GM12878 (cell line): ENCODE measurements around the gene JDP2.

Experiments used
- CREB1 ChIP-seq: IDR thresholded peaks from 2 replicates; pipeline ENCODE4 v1.6.1; 2012; ENCODE audit warnings: low read depth, mild to moderate bottlenecking, inconsistent platforms
- EZH2 ChIP-seq: IDR thresholded peaks from 2 replicates; pipeline ENCODE4 v1.6.1; 2012; ENCODE audit warnings: low read depth, mild to moderate bottlenecking, control low read depth, inconsistent platforms, low read length, borderline replicate concordance; ENCODE audit not compliant: control insufficient read depth
- MXI1 ChIP-seq: fragments of 150-350 bp; IDR thresholded peaks from 2 replicates; pipeline ENCODE4 v1.6.1; 2011; ENCODE audit warnings: low read depth, mild to moderate bottlenecking, inconsistent platforms, low read length, improper control_type of control experiment
- MYC ChIP-seq: IDR thresholded peaks from 2 replicates; pipeline ENCODE4 v1.6.1; 2011; ENCODE audit warnings: mild to moderate bottlenecking, low read length, moderate library complexity, inconsistent platforms; ENCODE audit not compliant: insufficient read depth, insufficient replicate concordance, insufficient read length, severe bottlenecking
- NBN ChIP-seq: fragments of 450-650 bp; IDR thresholded peaks from 2 replicates; pipeline ENCODE4 v1.6.1; 2016
- NFYB ChIP-seq: IDR thresholded peaks from 2 replicates; pipeline ENCODE4 v1.6.1; 2011; ENCODE audit warnings: low read depth, mild to moderate bottlenecking, low read length, improper control_type of control experiment, moderate library complexity; ENCODE audit not compliant: insufficient read depth
- PBX3 ChIP-seq: IDR thresholded peaks from 2 replicates; pipeline ENCODE4 v1.6.1; 2011; ENCODE audit warnings: mild to moderate bottlenecking, low read depth, low read length, moderate library complexity; ENCODE audit not compliant: insufficient replicate concordance
- SIX5 ChIP-seq: IDR thresholded peaks from 2 replicates; pipeline ENCODE4 v1.6.1; 2011; ENCODE audit warnings: mild to moderate bottlenecking, low read depth, low read length, moderate library complexity; ENCODE audit not compliant: severe bottlenecking
- SMARCA5 ChIP-seq: fragments of 450-650 bp; IDR thresholded peaks from 2 replicates; pipeline ENCODE4 v1.6.1; 2017; ENCODE audit warnings: mild to moderate bottlenecking
- ZNF24 ChIP-seq: fragments of 450-650 bp; IDR thresholded peaks from 2 replicates; pipeline ENCODE4 v1.6.1; 2017; ENCODE audit warnings: antibody characterized with exemption, mild to moderate bottlenecking
- TF ChIP-seq, protein P1 (sequence below): IDR thresholded peaks from 2 replicates; pipeline ENCODE4 v1.6.1; 2012; ENCODE audit warnings: low read depth, low read length, improper control_type of control experiment
- TF ChIP-seq, protein P2 (sequence below), 3 experiments: IDR thresholded peaks in 2 of 3; conservative IDR thresholded peaks in 1 of 3; 2 replicates each; pipeline ENCODE4 v1.5.1; 2011; ENCODE audit warnings: low read depth in 3 of 3, low read length in 3 of 3, mild to moderate bottlenecking in 3 of 3, control low read depth in 2 of 3, moderate library complexity in 2 of 3, inconsistent platforms in 1 of 3, mixed read lengths in 1 of 3; ENCODE audit not compliant: control insufficient read depth in 2 of 3, insufficient read depth in 1 of 3; ENCODE audit errors: extremely low read depth in 1 of 3
- TF ChIP-seq, protein P3 (sequence below): IDR thresholded peaks from 2 replicates; pipeline ENCODE4 v1.6.1; 2012; ENCODE audit warnings: mild to moderate bottlenecking, low read depth, low read length

DNA sequence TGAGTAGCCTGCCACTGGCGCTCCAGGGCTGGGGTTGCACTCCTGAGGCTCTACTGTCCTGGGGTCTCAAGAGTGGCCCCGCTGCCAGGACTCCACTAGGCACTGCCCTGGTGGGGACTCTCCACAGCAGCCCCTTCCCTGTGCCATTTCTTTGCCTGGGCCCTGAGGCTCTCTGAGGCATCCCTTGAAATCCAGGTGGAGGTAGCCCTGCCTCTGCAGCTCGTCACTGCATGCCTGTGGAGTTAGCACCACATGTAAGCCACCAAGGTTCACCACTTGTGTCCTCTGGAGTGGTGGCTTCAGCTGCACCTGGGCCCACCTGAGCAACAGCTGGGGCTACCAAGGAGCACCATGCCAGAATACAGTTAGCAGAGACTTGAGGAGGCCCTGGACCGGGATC is 54.5 kb downstream of the JDP2 start:
- no peak for TF ChIP-seq CREB1
- TF ChIP-seq SIX5 = no peak
- no peak for TF ChIP-seq PBX3
- TF ChIP-seq EZH2 = no peak
- no peak for TF ChIP-seq NFYB
- TF ChIP-seq ZNF24 = no peak
- TF ChIP-seq MYC = no peak
- TF ChIP-seq SMARCA5 = no peak
- TF ChIP-seq, protein P1, sequence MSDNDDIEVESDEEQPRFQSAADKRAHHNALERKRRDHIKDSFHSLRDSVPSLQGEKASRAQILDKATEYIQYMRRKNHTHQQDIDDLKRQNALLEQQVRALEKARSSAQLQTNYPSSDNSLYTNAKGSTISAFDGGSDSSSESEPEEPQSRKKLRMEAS = no peak
- no peak for TF ChIP-seq NBN
- TF ChIP-seq, protein P2, sequence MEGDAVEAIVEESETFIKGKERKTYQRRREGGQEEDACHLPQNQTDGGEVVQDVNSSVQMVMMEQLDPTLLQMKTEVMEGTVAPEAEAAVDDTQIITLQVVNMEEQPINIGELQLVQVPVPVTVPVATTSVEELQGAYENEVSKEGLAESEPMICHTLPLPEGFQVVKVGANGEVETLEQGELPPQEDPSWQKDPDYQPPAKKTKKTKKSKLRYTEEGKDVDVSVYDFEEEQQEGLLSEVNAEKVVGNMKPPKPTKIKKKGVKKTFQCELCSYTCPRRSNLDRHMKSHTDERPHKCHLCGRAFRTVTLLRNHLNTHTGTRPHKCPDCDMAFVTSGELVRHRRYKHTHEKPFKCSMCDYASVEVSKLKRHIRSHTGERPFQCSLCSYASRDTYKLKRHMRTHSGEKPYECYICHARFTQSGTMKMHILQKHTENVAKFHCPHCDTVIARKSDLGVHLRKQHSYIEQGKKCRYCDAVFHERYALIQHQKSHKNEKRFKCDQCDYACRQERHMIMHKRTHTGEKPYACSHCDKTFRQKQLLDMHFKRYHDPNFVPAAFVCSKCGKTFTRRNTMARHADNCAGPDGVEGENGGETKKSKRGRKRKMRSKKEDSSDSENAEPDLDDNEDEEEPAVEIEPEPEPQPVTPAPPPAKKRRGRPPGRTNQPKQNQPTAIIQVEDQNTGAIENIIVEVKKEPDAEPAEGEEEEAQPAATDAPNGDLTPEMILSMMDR (IDR thresholded peaks at IDR 0.05 in 2 of 3, conservative IDR thresholded peaks at IDR 0.05 in 1 of 3; ENCODE audit: control insufficient read depth in 2 of 3, extremely low read depth in 1 of 3, insufficient read depth in 1 of 3, low read depth in 3 of 3, low read length in 3 of 3) = no peak
- TF ChIP-seq MXI1 = no peak
- TF ChIP-seq, protein P3, sequence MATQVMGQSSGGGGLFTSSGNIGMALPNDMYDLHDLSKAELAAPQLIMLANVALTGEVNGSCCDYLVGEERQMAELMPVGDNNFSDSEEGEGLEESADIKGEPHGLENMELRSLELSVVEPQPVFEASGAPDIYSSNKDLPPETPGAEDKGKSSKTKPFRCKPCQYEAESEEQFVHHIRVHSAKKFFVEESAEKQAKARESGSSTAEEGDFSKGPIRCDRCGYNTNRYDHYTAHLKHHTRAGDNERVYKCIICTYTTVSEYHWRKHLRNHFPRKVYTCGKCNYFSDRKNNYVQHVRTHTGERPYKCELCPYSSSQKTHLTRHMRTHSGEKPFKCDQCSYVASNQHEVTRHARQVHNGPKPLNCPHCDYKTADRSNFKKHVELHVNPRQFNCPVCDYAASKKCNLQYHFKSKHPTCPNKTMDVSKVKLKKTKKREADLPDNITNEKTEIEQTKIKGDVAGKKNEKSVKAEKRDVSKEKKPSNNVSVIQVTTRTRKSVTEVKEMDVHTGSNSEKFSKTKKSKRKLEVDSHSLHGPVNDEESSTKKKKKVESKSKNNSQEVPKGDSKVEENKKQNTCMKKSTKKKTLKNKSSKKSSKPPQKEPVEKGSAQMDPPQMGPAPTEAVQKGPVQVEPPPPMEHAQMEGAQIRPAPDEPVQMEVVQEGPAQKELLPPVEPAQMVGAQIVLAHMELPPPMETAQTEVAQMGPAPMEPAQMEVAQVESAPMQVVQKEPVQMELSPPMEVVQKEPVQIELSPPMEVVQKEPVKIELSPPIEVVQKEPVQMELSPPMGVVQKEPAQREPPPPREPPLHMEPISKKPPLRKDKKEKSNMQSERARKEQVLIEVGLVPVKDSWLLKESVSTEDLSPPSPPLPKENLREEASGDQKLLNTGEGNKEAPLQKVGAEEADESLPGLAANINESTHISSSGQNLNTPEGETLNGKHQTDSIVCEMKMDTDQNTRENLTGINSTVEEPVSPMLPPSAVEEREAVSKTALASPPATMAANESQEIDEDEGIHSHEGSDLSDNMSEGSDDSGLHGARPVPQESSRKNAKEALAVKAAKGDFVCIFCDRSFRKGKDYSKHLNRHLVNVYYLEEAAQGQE = no peak
